ENCODE data around the gene TNFSF15. TPM values are rescaled to one million over a fixed set of nuclear protein-coding genes. Genes with fewer than 3 reads are reported as not detected.

TNFSF15 gene
- total RNA-seq, 1 experiment from 2014 or later, result not detected

- no peak for TF ChIP-seq REST (IDR thresholded peaks at IDR 0.05; ENCODE audit: low read depth)
- TF ChIP-seq ELF1 (IDR thresholded peaks at IDR 0.05; ENCODE audit: borderline replicate concordance, low read depth), result no peak
- TF ChIP-seq EZH2phosphoT487 (IDR thresholded peaks at IDR 0.05; ENCODE audit: borderline replicate concordance), result no peak
These were observed 28.5 kb upstream of the TNFSF15 start (continued) for GRCh38 chr9:114834386-114834785.

- ATAC-seq (no peak), DNase-seq (ENCODE audit: low read depth, low spot score) (no peak)
- Histone ChIP-seq H4K20me1 (ENCODE audit: insufficient read depth) (no peaks in the 10 kb centered on the region), H2AFZ (ENCODE audit: low read depth, low read length, poor library complexity, severe bottlenecking) (no peak overlapping the region), H3K9me3 (ENCODE audit: control insufficient read depth in 1 of 2, insufficient read depth in 1 of 2, low read depth in 1 of 2, low read length in 2 of 2) (no peaks in the 10 kb centered on the region), H3K4me3 (replicated peaks in 1 of 2; ENCODE audit: low read depth in 1 of 2, low read length in 2 of 2) (no peak overlapping the region), H3K4me1 (ENCODE audit: control insufficient read depth in 1 of 2, insufficient read depth in 2 of 2, low read length in 2 of 2) (no peaks in the 10 kb centered on the region), H3K27me3 (ENCODE audit: insufficient read depth, low read length) (peaks cover 16% of the 10 kb centered on the region), H3K36me3 (ENCODE audit: control insufficient read depth in 1 of 2, insufficient read depth in 2 of 2, low read length in 2 of 2) (no peaks in the 10 kb centered on the region), H3K79me2 (ENCODE audit: insufficient read depth, low read length) (no peaks in the 10 kb centered on the region), H3K9ac (ENCODE audit: low read length) (no peak overlapping the region), H3K4me2 (ENCODE audit: low read length) (no peak overlapping the region), H3K27ac (ENCODE audit: low read depth, low read length) (no peak overlapping the region), H3K9me2 (ENCODE audit: insufficient read depth) (no peaks in the 10 kb centered on the region)
- no TSS peak for BruUV-seq (replicated peaks)
- ChIA-PET POLR2A (no interaction called here), RAD21 (ENCODE audit: low non-redundant PET in 1 of 2, low total read pairs in 2 of 2, uncharacterized antibody in 2 of 2, unreplicated experiment in 2 of 2) (no interaction called here), CTCF (no interaction called here)
- no peak for TF ChIP-seq POLR2A (IDR thresholded peaks at IDR 0.05; ENCODE audit: borderline replicate concordance, extremely low read depth, insufficient read depth, insufficient read length)
- intact Hi-C loops (cut with micrococcal nuclease), result no loop called here
These were observed 24.7 kb upstream of the TNFSF15 start for GRCh38 chr9:114830546-114830945.
